NOMO-1 treated with dmso at 0.1 percent for 144 hours (cell line): ENCODE measurements around the gene SLC6A18.

Source experiments
- DNase-seq: peaks from one replicate; lab custom pipeline; 2025; ENCODE audit not compliant: unreplicated experiment; lab: John Stamatoyannopoulos, UW

SLC6A18 gene

GRCh38 chr5:1203311-1203967 is 21.7 kb upstream of the SLC6A18 start:
- DNase-seq = no peak

- DNase-seq = no peak
Measured at GRCh38 chr5:1203968-1204692, 21.1 kb upstream of the SLC6A18 start.

- peak; percentile 41 for DNase-seq
Measured at GRCh38 chr5:1204693-1205242, 20.4 kb upstream of the SLC6A18 start.

GRCh38 chr5:1205255-1206180 is 19.7 kb upstream of the SLC6A18 start:
- no peak for DNase-seq

- no peak for DNase-seq
Measured at GRCh38 chr5:1206521-1207412, 18.4 kb upstream of the SLC6A18 start.

GRCh38 chr5:1207555-1207954 is 17.6 kb upstream of the SLC6A18 start:
- no peak for DNase-seq

- DNase-seq = no peak
Measured at GRCh38 chr5:1208221-1208742, 16.9 kb upstream of the SLC6A18 start.

- DNase-seq = no peak
Measured at GRCh38 chr5:1208743-1209488, 16.3 kb upstream of the SLC6A18 start.

GRCh38 chr5:1209489-1209852 is 15.7 kb upstream of the SLC6A18 start:
- no peak for DNase-seq

GRCh38 chr5:1209896-1210776 is 15.0 kb upstream of the SLC6A18 start:
- DNase-seq = no peak

- DNase-seq = no peak
Measured at GRCh38 chr5:1210832-1211251, 14.3 kb upstream of the SLC6A18 start.

- DNase-seq = no peak
Measured at GRCh38 chr5:1211701-1212100, 13.5 kb upstream of the SLC6A18 start.

GRCh38 chr5:1212271-1212670 is 12.9 kb upstream of the SLC6A18 start:
- no peak for DNase-seq

GRCh38 chr5:1212881-1213280 is 12.3 kb upstream of the SLC6A18 start:
- DNase-seq = no peak

GRCh38 chr5:1213508-1214162 is 11.5 kb upstream of the SLC6A18 start:
- no peak for DNase-seq

- DNase-seq = no peak
Measured at GRCh38 chr5:1214163-1214935, 10.8 kb upstream of the SLC6A18 start.

- DNase-seq = no peak
Measured at GRCh38 chr5:1214936-1215220, 10.3 kb upstream of the SLC6A18 start.
